ENCODE measurements around the gene DGKZ. TPM values are rescaled to one million over a fixed set of nuclear protein-coding genes. Genes with fewer than 3 reads are reported as not detected.

DGKZ gene
- total and polyA plus RNA-seq, 2 donors from 2014 or later = 48.5 to 50.6 TPM

- TF ChIP-seq CTCF (IDR thresholded peaks at IDR 0.05; ENCODE audit: borderline replicate concordance, extremely low read depth, insufficient read depth) = no peak
- no peaks in the 10 kb centered on the region for H3K9me3 ChIP-seq (ENCODE audit: control insufficient read depth in 2 of 3, insufficient read depth in 1 of 3, low read length in 3 of 3)
- peaks cover 6 to 12% (median 10%) of the 10 kb centered on the region in 3 donors for H3K36me3 ChIP-seq (ENCODE audit: control insufficient read depth in 2 of 3, insufficient read depth in 3 of 3, low read length in 3 of 3)
- H3K9ac ChIP-seq (ENCODE audit: low read length in 3 of 3) = no peak overlapping the region
- no peaks in the 10 kb centered on the region for H3K27me3 ChIP-seq (ENCODE audit: control insufficient read depth, insufficient read depth, low read length)
- intact Hi-C loops (cut with DNase I) = no loop called here
- FAIRE-seq (no peak), DNase-seq (no peak)
- H3K27ac ChIP-seq (ENCODE audit: low read depth in 2 of 2, low read length in 2 of 2) = no peak overlapping the region
- no peak overlapping the region for H3K4me3 ChIP-seq (ENCODE audit: low read length in 3 of 3)
- no peaks in the 10 kb centered on the region for H3K4me1 ChIP-seq (ENCODE audit: control insufficient read depth in 2 of 3, insufficient read depth in 2 of 3, low read depth in 1 of 3, low read length in 3 of 3)
Measured at GRCh38 chr11:46427364-46427763, 80.1 kb downstream of the DGKZ start.

- intact Hi-C loops (cut with DNase I) = no loop called here
- no peaks in the 10 kb centered on the region for H3K27me3 ChIP-seq (ENCODE audit: control insufficient read depth, insufficient read depth, low read length)
- no peak overlapping the region for H3K4me3 ChIP-seq (ENCODE audit: low read length in 3 of 3)
- H3K36me3 ChIP-seq (ENCODE audit: control insufficient read depth in 2 of 3, insufficient read depth in 3 of 3, low read length in 3 of 3) = peaks cover 11 to 31% (median 14%) of the 10 kb centered on the region in 3 donors
- no peak overlapping the region for H3K9ac ChIP-seq (ENCODE audit: low read length in 3 of 3)
- DNase-seq (no peak), FAIRE-seq (no peak)
- no peak for TF ChIP-seq CTCF (IDR thresholded peaks at IDR 0.05; ENCODE audit: borderline replicate concordance, extremely low read depth, insufficient read depth)
- no peaks in the 10 kb centered on the region for H3K4me1 ChIP-seq (ENCODE audit: control insufficient read depth in 2 of 3, insufficient read depth in 2 of 3, low read depth in 1 of 3, low read length in 3 of 3)
- H3K9me3 ChIP-seq (ENCODE audit: control insufficient read depth in 2 of 3, insufficient read depth in 1 of 3, low read length in 3 of 3) = no peaks in the 10 kb centered on the region
- H3K27ac ChIP-seq (ENCODE audit: low read depth in 2 of 2, low read length in 2 of 2) = no peak overlapping the region
Measured at GRCh38 chr11:46429717-46430116, 82.5 kb downstream of the DGKZ start.

Small RNA genes within 50 kb of the gene (microRNA-seq; reads per million reads assigned to microRNA genes)
- gene MIR4688 = not detected

Other genes with a start within 250 kb of the DGKZ start
- 48.2 TPM for gene PHF21A, start 226.0 kb upstream of the DGKZ start, total RNA-seq
- 9.6 TPM for gene PHF21A, start 226.0 kb upstream of the DGKZ start, polyA plus RNA-seq (ENCODE audit: insufficient read depth, low read depth, low replicate concordance)
- gene CREB3L1, start 69.8 kb upstream of the DGKZ start, total RNA-seq = 7.3 TPM
- 2.5 TPM for gene CREB3L1, start 69.8 kb upstream of the DGKZ start, polyA plus RNA-seq (ENCODE audit: insufficient read depth, low read depth, low replicate concordance)
- gene MDK, start 34.2 kb downstream of the DGKZ start, total RNA-seq = 38.3 TPM
- 26.3 TPM for gene MDK, start 34.2 kb downstream of the DGKZ start, polyA plus RNA-seq (ENCODE audit: insufficient read depth, low read depth, low replicate concordance)
- 0.16 TPM for gene CHRM4, start 44.3 kb downstream of the DGKZ start, total RNA-seq
- gene CHRM4, start 44.3 kb downstream of the DGKZ start, polyA plus RNA-seq (ENCODE audit: insufficient read depth, low read depth, low replicate concordance) = not detected
- gene AMBRA1, start 246.6 kb downstream of the DGKZ start, total RNA-seq = 32.6 TPM
- gene AMBRA1, start 246.6 kb downstream of the DGKZ start, polyA plus RNA-seq (ENCODE audit: insufficient read depth, low read depth, low replicate concordance) = 8.0 TPM

Data from kidney (tissue), 14 donors.